Thyroid gland (tissue), 4 donors: Measurements from ENCODE around the gene CMTM8. TPM values are rescaled to one million over a fixed set of nuclear protein-coding genes. Genes with fewer than 3 reads are reported as not detected.
A peak's percentile ranks its signal among the peaks of the same experiment; 100 is the strongest.

Source experiments
- DNase-seq, 2 donors: peaks; one replicate each; pipeline ENCODE4 v3.0.0-alpha.2; 2019
- H3K27ac ChIP-seq, 3 donors: fragments of 200-600 bp; sonication (generic); 1 replicate in 2 of 3; 2 replicates in 1 of 3; pipeline ENCODE4 v1.5.1; 2016 to 2019; ENCODE audit warnings: mild to moderate bottlenecking in 1 of 3, moderate library complexity in 1 of 3
- H3K27me3 ChIP-seq: fragments of 200-600 bp; sonication (generic); one replicate; pipeline ENCODE4 v1.5.1; 2019
- H3K36me3 ChIP-seq, 2 donors: fragments of 200-600 bp; sonication (generic); one replicate each; pipeline ENCODE4 v1.5.1; 2016 to 2019
- H3K4me1 ChIP-seq, 2 donors: fragments of 200-600 bp; sonication (generic); one replicate each; pipeline ENCODE4 v1.5.1; 2017 to 2019
- H3K4me3 ChIP-seq, 3 donors: fragments of 200-600 bp; sonication (generic); replicated peaks in 1 of 3; 1 replicate in 2 of 3; 2 replicates in 1 of 3; pipeline ENCODE4 v1.5.1; 2016; ENCODE audit warnings: mild to moderate bottlenecking in 1 of 3
- H3K9me3 ChIP-seq: fragments of 200-600 bp; sonication (generic); one replicate; pipeline ENCODE4 v1.5.1; 2017
- CTCF ChIP-seq, 6 experiments: fragments of 200-600 bp in 3 of 6; fragments of 450-650 bp in 3 of 6; sonication (generic) in 3 of 6; IDR thresholded peaks; one replicate each; pipeline ENCODE4 v1.5.1; 2016 to 2019; ENCODE audit warnings: antibody characterized with exemption in 6 of 6, mild to moderate bottlenecking in 2 of 6, inconsistent platforms in 1 of 6, moderate library complexity in 1 of 6
- POLR2A ChIP-seq, 2 donors: fragments of 450-650 bp; IDR thresholded peaks; one replicate each; pipeline ENCODE4 v1.6.1; 2017; ENCODE audit warnings: antibody characterized with exemption in 2 of 2, mild to moderate bottlenecking in 2 of 2, moderate library complexity in 1 of 2
- WGBS, 2 donors: methylation state at CpG; one replicate each; pipeline ENCODE4 v1.1.5; 2017; 5-methylcytosine and 5-hydroxymethylcytosine counted together
- intact Hi-C: fragments of 100-400 bp; cut with DNase I; formaldehyde crosslinking; loops from one replicate; pipeline ENCODE4 v1.15.1; 2023
- total RNA-seq, 4 donors: library from RNA; depleted of rRNA; stranded (reverse); fragments of >200 nt; gene quantifications; one replicate each; pipeline ENCODE4 v1.2.3, GENCODE V29; 2016

CMTM8 gene
- total RNA-seq, 4 donors from 2014 or later = 6.6 to 17.3 (median 11.0) TPM

GRCh38 chr3:32340039-32340438 lies 101.6 kb downstream of the CMTM8 start:
- Histone ChIP-seq H3K4me3 (no peak overlapping the region), H3K36me3 (no peaks in the 10 kb centered on the region), H3K9me3 (no peaks in the 10 kb centered on the region), H3K27ac (peak overlapping the region in 1 of 3 donors; percentile 28), H3K27me3 (no peaks in the 10 kb centered on the region), H3K4me1 (peaks cover 0 to 11% of the 10 kb centered on the region in 2 donors)
- TF ChIP-seq CTCF (IDR thresholded peaks at IDR 0.05) (peak; percentile 16 to 74 (median 56)), POLR2A (IDR thresholded peaks at IDR 0.05) (no peak)
- DNase-seq = peak; percentile 30 to 40
- intact Hi-C loops = no loop called here
- 24 to 26% methylated on average over 6 of the region's 6 CpGs for WGBS, 2 donors

- TF ChIP-seq CTCF (IDR thresholded peaks at IDR 0.05) (no peak), POLR2A (IDR thresholded peaks at IDR 0.05) (no peak)
- DNase-seq = peak; percentile 33 to 50
- no peak overlapping the region for H3K4me3 ChIP-seq
- 75 to 82% methylated on average over 7 of the region's 7 CpGs for WGBS, 2 donors
- intact Hi-C loops = no loop called here
- peak overlapping the region in 1 of 3 donors; percentile 28 for H3K27ac ChIP-seq
- H3K9me3 ChIP-seq = no peaks in the 10 kb centered on the region
- peaks cover 0 to 11% of the 10 kb centered on the region in 2 donors for H3K4me1 ChIP-seq
- no peaks in the 10 kb centered on the region for H3K36me3 ChIP-seq
- no peaks in the 10 kb centered on the region for H3K27me3 ChIP-seq
Measured at GRCh38 chr3:32340611-32341365, 102.3 kb downstream of the CMTM8 start.

- no peaks in the 10 kb centered on the region for H3K9me3 ChIP-seq
- 51 to 56% methylated on average over 11 of the region's 11 CpGs for WGBS, 2 donors
- H3K27ac ChIP-seq = peak overlapping the region in 1 of 3 donors; percentile 17
- H3K4me1 ChIP-seq = peaks cover 0 to 6% of the 10 kb centered on the region in 2 donors
- no peak overlapping the region for H3K4me3 ChIP-seq
- H3K27me3 ChIP-seq = no peaks in the 10 kb centered on the region
- no peaks in the 10 kb centered on the region for H3K36me3 ChIP-seq
- peak in 1 of 2 donors; percentile 39 for DNase-seq
- intact Hi-C loops = no loop called here
- no peak for TF ChIP-seq CTCF (IDR thresholded peaks at IDR 0.05)
- no peak for TF ChIP-seq POLR2A (IDR thresholded peaks at IDR 0.05)
Measured at GRCh38 chr3:32347343-32348125, 109.1 kb downstream of the CMTM8 start.

- no peak overlapping the region for H3K27ac ChIP-seq
- no peak for DNase-seq
- H3K36me3 ChIP-seq = no peaks in the 10 kb centered on the region
- H3K4me3 ChIP-seq = no peak overlapping the region
- H3K27me3 ChIP-seq = no peaks in the 10 kb centered on the region
- intact Hi-C loops = no loop called here
- H3K4me1 ChIP-seq = peaks cover 0 to 6% of the 10 kb centered on the region in 2 donors
- TF ChIP-seq POLR2A (IDR thresholded peaks at IDR 0.05) (no peak), CTCF (IDR thresholded peaks at IDR 0.05) (no peak)
- H3K9me3 ChIP-seq = no peaks in the 10 kb centered on the region
- WGBS, 2 donors = 78 to 98% methylated on average over 2 of the region's 2 CpGs
Measured at GRCh38 chr3:32349184-32349583, 110.7 kb downstream of the CMTM8 start.

GRCh38 chr3:32352563-32352962 lies 114.1 kb downstream of the CMTM8 start:
- TF ChIP-seq POLR2A (IDR thresholded peaks at IDR 0.05) = no peak
- TF ChIP-seq CTCF (IDR thresholded peaks at IDR 0.05) = no peak
- H3K36me3 ChIP-seq = no peaks in the 10 kb centered on the region
- H3K27me3 ChIP-seq = no peaks in the 10 kb centered on the region
- H3K4me3 ChIP-seq = no peak overlapping the region
- intact Hi-C loops = no loop called here
- peaks cover 6 to 9% of the 10 kb centered on the region in 2 donors for H3K4me1 ChIP-seq
- H3K27ac ChIP-seq = no peak overlapping the region
- DNase-seq = no peak
- no peaks in the 10 kb centered on the region for H3K9me3 ChIP-seq
